HCT116 (cell line): ENCODE measurements around the gene TNIP1. TPM values are rescaled to one million over a fixed set of nuclear protein-coding genes. Genes with fewer than 3 reads are reported as not detected.

ENCODE experiments used
- ATAC-seq: fragments of 200-7000 bp; cut with Tn5 transposase; 2 replicates; pipeline ENCODE4 v1.9.1; 2020; ENCODE audit warnings: mild to moderate bottlenecking, moderate library complexity
- BruUV-seq: library from RNA; stranded (reverse); fragments of 400-500 nt; replicated peaks from 2 replicates; lab custom pipeline; 2021; lab: Mats Ljungman, UMichigan
- CTCF ChIA-PET: fragments of 300-600 bp; sonication (Branson Sonifier 250); formaldehyde crosslinking; loops from one replicate; lab custom pipeline; 2021; ENCODE audit warnings: antibody characterized with exemption; lab: Charles Lee
- POLR2A ChIA-PET: fragments of 300-600, 350-600 bp; sonication (Branson Sonifier 250); formaldehyde crosslinking; loops from one replicate; lab custom pipeline; 2021; ENCODE audit warnings: antibody characterized with exemption; lab: Charles Lee
- RAD21 ChIA-PET, 2 experiments: fragments of 300-600 bp; sonication (Branson Sonifier 250); formaldehyde crosslinking; loops; one replicate each; lab custom pipeline; 2023; ENCODE audit warnings: low total read pairs in 2 of 2; ENCODE audit not compliant: uncharacterized antibody in 2 of 2, unreplicated experiment in 2 of 2, low non-redundant PET in 1 of 2; lab: Charles Lee
- DNase-seq: peaks from one replicate; pipeline ENCODE4 v3.0.0-alpha.2; 2010; ENCODE audit warnings: low read depth, low spot score
- H2AFZ ChIP-seq: fragments of 200-600 bp; shearing (Covaris generic), sonication (generic); 2 replicates; pipeline ENCODE4 v1.6.1; 2017; ENCODE audit warnings: low read depth, mixed run types, mixed read lengths, antibody characterized with exemption, low read length; ENCODE audit not compliant: poor library complexity, severe bottlenecking
- H3K27ac ChIP-seq: 2 replicates; pipeline ENCODE4 v1.5.1; 2012; ENCODE audit warnings: low read depth, low read length
- H3K27me3 ChIP-seq: fragments of 200-600 bp; sonication (generic); 2 replicates; pipeline ENCODE4 v1.6.1; 2016; ENCODE audit warnings: mixed run types, low read length, mixed read lengths; ENCODE audit not compliant: insufficient read depth
- H3K36me3 ChIP-seq, 2 experiments: fragments of 200-500 bp in 1 of 2; fragments of 200-600 bp in 1 of 2; sonication (Bioruptor generic) in 1 of 2; sonication (generic) in 1 of 2; 2 replicates each; pipeline versions ENCODE4 v1.5.1 to v1.6.1; 2014 to 2016; ENCODE audit warnings: low read length in 2 of 2, inconsistent platforms in 1 of 2, mixed read lengths in 1 of 2, mixed run types in 1 of 2; ENCODE audit not compliant: insufficient read depth in 2 of 2, control insufficient read depth in 1 of 2
- H3K4me1 ChIP-seq, 2 experiments: fragments of 200-600 bp in 1 of 2; sonication (generic) in 1 of 2; 2 replicates each; pipeline versions ENCODE4 v1.5.1 to v1.6.1; 2012 to 2017; ENCODE audit warnings: low read length in 2 of 2, inconsistent platforms in 1 of 2, mild to moderate bottlenecking in 1 of 2, mixed read lengths in 1 of 2, mixed run types in 1 of 2, moderate library complexity in 1 of 2; ENCODE audit not compliant: insufficient read depth in 2 of 2, control insufficient read depth in 1 of 2
- H3K4me2 ChIP-seq: fragments of 200-600 bp; sonication (generic); 2 replicates; pipeline ENCODE4 v1.6.1; 2017; ENCODE audit warnings: mixed run types, low read length, mixed read lengths
- H3K4me3 ChIP-seq, 2 experiments: fragments of 200-600 bp in 1 of 2; sonication (generic) in 1 of 2; replicated peaks in 1 of 2; 2 replicates each; pipeline ENCODE4 v1.5.1; 2011 to 2016; ENCODE audit warnings: low read length in 2 of 2, control low read depth in 1 of 2, low read depth in 1 of 2, mild to moderate bottlenecking in 1 of 2, mixed read lengths in 1 of 2, mixed run types in 1 of 2
- H3K79me2 ChIP-seq: fragments of 200-600 bp; sonication (generic); 2 replicates; pipeline ENCODE4 v1.6.1; 2017; ENCODE audit warnings: mild to moderate bottlenecking, mixed run types, low read length, moderate library complexity, mixed read lengths; ENCODE audit not compliant: insufficient read depth
- H3K9ac ChIP-seq: fragments of 200-600 bp; sonication (generic); 2 replicates; pipeline ENCODE4 v1.6.1; 2016; ENCODE audit warnings: low read length, mixed read lengths
- H3K9me2 ChIP-seq: fragments of 200-600 bp; sonication (generic), shearing (Covaris generic); 2 replicates; pipeline ENCODE4 v1.6.1; 2017; ENCODE audit warnings: mixed run types, mild to moderate bottlenecking, moderate library complexity; ENCODE audit not compliant: insufficient read depth
- H3K9me3 ChIP-seq, 2 experiments: fragments of 200-500 bp in 1 of 2; fragments of 200-600 bp in 1 of 2; sonication (Bioruptor generic) in 1 of 2; sonication (generic) in 1 of 2; 2 replicates each; pipeline ENCODE4 v1.6.1; 2014 to 2017; ENCODE audit warnings: low read length in 2 of 2, mixed read lengths in 2 of 2, inconsistent platforms in 1 of 2, low read depth in 1 of 2, mild to moderate bottlenecking in 1 of 2, mixed run types in 1 of 2, moderate library complexity in 1 of 2; ENCODE audit not compliant: control insufficient read depth in 1 of 2, insufficient read depth in 1 of 2
- H4K20me1 ChIP-seq: fragments of 200-600 bp; sonication (generic), shearing (Covaris generic); 2 replicates; pipeline ENCODE4 v1.6.1; 2017; ENCODE audit warnings: mixed run types, mild to moderate bottlenecking, moderate library complexity; ENCODE audit not compliant: insufficient read depth
- SP1 ChIP-seq: IDR thresholded peaks from 2 replicates; pipeline ENCODE4 v1.6.1; 2012; ENCODE audit warnings: low read depth
- SRF ChIP-seq: IDR thresholded peaks from 2 replicates; pipeline ENCODE4 v1.6.1; 2012; ENCODE audit warnings: low read depth
- ZNF274 ChIP-seq: fragments of 200-500 bp; sonication (Bioruptor generic); IDR thresholded peaks from 2 replicates; pipeline ENCODE4 v1.6.1; 2014; ENCODE audit warnings: mild to moderate bottlenecking, low read depth, low read length, inconsistent platforms
- intact Hi-C: fragments of 100-400 bp; cut with micrococcal nuclease; formaldehyde crosslinking; loops from 2 replicates; pipeline ENCODE4 v1.10.0; 2022
- total RNA-seq: library from RNA; stranded (reverse); gene quantifications from one replicate; pipeline ENCODE4 v1.2.1, GENCODE V29; 2021; ENCODE audit not compliant: unreplicated experiment
- TF ChIP-seq, protein P1 (sequence below): IDR thresholded peaks from 2 replicates; pipeline ENCODE4 v1.6.1; 2011; ENCODE audit warnings: mild to moderate bottlenecking, low read length, moderate library complexity; ENCODE audit not compliant: insufficient replicate concordance; ENCODE audit errors: extremely low read depth
- TF ChIP-seq, protein P2 (sequence below): IDR thresholded peaks from 2 replicates; pipeline ENCODE4 v1.6.1; 2012
- TF ChIP-seq, protein P3 (sequence below): IDR thresholded peaks from 2 replicates; pipeline ENCODE4 v1.6.1; 2012; ENCODE audit warnings: low read depth

The TNIP1 gene
- total RNA-seq, 1 experiment from 2014 or later = 46.0 TPM

GRCh38 chr5:151121095-151121494 is 40.3 kb upstream of the TNIP1 start:
- Histone ChIP-seq H3K9ac (no peak overlapping the region), H3K9me2 (no peaks in the 10 kb centered on the region), H3K27me3 (no peaks in the 10 kb centered on the region), H3K36me3 (peaks cover 4 to 16% of the 10 kb centered on the region in 2 experiments; a peak in 3 of 4 replicates), H3K79me2 (no peaks in the 10 kb centered on the region), H3K4me2 (no peak overlapping the region), H3K27ac (no peak overlapping the region), H3K4me3 (no peak overlapping the region), H3K4me1 (peaks cover 0 to 10% of the 10 kb centered on the region in 2 experiments; a peak in 2 of 4 replicates), H4K20me1 (no peaks in the 10 kb centered on the region), H3K9me3 (no peaks in the 10 kb centered on the region), H2AFZ (no peak overlapping the region)
- TF ChIP-seq, protein P1, sequence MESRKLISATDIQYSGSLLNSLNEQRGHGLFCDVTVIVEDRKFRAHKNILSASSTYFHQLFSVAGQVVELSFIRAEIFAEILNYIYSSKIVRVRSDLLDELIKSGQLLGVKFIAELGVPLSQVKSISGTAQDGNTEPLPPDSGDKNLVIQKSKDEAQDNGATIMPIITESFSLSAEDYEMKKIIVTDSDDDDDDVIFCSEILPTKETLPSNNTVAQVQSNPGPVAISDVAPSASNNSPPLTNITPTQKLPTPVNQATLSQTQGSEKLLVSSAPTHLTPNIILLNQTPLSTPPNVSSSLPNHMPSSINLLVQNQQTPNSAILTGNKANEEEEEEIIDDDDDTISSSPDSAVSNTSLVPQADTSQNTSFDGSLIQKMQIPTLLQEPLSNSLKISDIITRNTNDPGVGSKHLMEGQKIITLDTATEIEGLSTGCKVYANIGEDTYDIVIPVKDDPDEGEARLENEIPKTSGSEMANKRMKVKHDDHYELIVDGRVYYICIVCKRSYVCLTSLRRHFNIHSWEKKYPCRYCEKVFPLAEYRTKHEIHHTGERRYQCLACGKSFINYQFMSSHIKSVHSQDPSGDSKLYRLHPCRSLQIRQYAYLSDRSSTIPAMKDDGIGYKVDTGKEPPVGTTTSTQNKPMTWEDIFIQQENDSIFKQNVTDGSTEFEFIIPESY = no peak
- TF ChIP-seq, protein P2, sequence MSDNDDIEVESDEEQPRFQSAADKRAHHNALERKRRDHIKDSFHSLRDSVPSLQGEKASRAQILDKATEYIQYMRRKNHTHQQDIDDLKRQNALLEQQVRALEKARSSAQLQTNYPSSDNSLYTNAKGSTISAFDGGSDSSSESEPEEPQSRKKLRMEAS = no peak
- TF ChIP-seq, protein P3, sequence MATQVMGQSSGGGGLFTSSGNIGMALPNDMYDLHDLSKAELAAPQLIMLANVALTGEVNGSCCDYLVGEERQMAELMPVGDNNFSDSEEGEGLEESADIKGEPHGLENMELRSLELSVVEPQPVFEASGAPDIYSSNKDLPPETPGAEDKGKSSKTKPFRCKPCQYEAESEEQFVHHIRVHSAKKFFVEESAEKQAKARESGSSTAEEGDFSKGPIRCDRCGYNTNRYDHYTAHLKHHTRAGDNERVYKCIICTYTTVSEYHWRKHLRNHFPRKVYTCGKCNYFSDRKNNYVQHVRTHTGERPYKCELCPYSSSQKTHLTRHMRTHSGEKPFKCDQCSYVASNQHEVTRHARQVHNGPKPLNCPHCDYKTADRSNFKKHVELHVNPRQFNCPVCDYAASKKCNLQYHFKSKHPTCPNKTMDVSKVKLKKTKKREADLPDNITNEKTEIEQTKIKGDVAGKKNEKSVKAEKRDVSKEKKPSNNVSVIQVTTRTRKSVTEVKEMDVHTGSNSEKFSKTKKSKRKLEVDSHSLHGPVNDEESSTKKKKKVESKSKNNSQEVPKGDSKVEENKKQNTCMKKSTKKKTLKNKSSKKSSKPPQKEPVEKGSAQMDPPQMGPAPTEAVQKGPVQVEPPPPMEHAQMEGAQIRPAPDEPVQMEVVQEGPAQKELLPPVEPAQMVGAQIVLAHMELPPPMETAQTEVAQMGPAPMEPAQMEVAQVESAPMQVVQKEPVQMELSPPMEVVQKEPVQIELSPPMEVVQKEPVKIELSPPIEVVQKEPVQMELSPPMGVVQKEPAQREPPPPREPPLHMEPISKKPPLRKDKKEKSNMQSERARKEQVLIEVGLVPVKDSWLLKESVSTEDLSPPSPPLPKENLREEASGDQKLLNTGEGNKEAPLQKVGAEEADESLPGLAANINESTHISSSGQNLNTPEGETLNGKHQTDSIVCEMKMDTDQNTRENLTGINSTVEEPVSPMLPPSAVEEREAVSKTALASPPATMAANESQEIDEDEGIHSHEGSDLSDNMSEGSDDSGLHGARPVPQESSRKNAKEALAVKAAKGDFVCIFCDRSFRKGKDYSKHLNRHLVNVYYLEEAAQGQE = no peak
- TF ChIP-seq ZNF274 (no peak), SRF (no peak), SP1 (no peak)
- POLR2A ChIA-PET = no interaction called here
- intact Hi-C loops = no loop called here
- RAD21 ChIA-PET = no interaction called here
- BruUV-seq = no TSS peak
- no peak for DNase-seq
- CTCF ChIA-PET = interaction anchor here (1.4 kb wide), 1 partner anchor 73 kb away, joined by 3 read pairs; no protein-coding TSS in a partner anchor
- no peak for ATAC-seq
